Neural progenitor cell (in vitro differentiated cells): ENCODE data around the gene PRKCB.

Experiments used
- CTCF ChIP-seq: fragments of 200-600 bp; sonication (generic); IDR thresholded peaks from 2 replicates; pipeline ENCODE4 v1.5.1; 2017; ENCODE audit warnings: antibody characterized with exemption, mild to moderate bottlenecking
- EZH2 ChIP-seq: fragments of 200-600 bp; sonication (generic); IDR thresholded peaks from 2 replicates; pipeline ENCODE4 v1.6.1; 2017; ENCODE audit warnings: antibody characterized with exemption, mild to moderate bottlenecking, moderate library complexity
- EZH2phosphoT487 ChIP-seq: fragments of 200-600 bp; sonication (generic); IDR thresholded peaks from 2 replicates; pipeline ENCODE4 v1.6.1; 2017; ENCODE audit warnings: antibody characterized with exemption

GRCh38 chr16:24116989-24117388, 281.2 kb downstream of the PRKCB start:
- TF ChIP-seq EZH2phosphoT487 (no peak), CTCF (no peak), EZH2 (no peak)
